Smooth muscle cell (in vitro differentiated cells): ENCODE measurements around the gene CDA. TPM values are rescaled to one million over a fixed set of nuclear protein-coding genes. Genes with fewer than 3 reads are reported as not detected.

Experiments
- DNase-seq: peaks from one replicate; lab custom pipeline; 2025; ENCODE audit not compliant: unreplicated experiment; lab: John Stamatoyannopoulos, UW
- H2AFZ ChIP-seq: fragments of 200-600 bp; sonication (generic); 2 replicates; pipeline ENCODE4 v1.6.0; 2016; ENCODE audit warnings: antibody characterized with exemption, low read depth, mild to moderate bottlenecking
- H3F3A ChIP-seq: fragments of 200-600 bp; sonication (generic); 2 replicates; pipeline ENCODE4 v1.6.0; 2017; ENCODE audit warnings: antibody characterized with exemption, low read depth
- H3K27ac ChIP-seq: fragments of 200-600 bp; sonication (generic); 2 replicates; pipeline ENCODE4 v1.5.1; 2016; ENCODE audit warnings: low read depth, mild to moderate bottlenecking
- H3K27me3 ChIP-seq: fragments of 200-600 bp; sonication (generic); 2 replicates; pipeline ENCODE4 v1.6.1; 2016; ENCODE audit warnings: low read depth, mild to moderate bottlenecking
- H3K36me3 ChIP-seq: fragments of 200-600 bp; sonication (generic); 2 replicates; pipeline ENCODE4 v1.5.1; 2016; ENCODE audit warnings: low read depth
- H3K4me1 ChIP-seq: fragments of 200-600 bp; sonication (generic); 2 replicates; pipeline ENCODE4 v1.5.1; 2016; ENCODE audit warnings: low read depth
- H3K4me2 ChIP-seq: fragments of 200-600 bp; sonication (generic); 2 replicates; pipeline ENCODE4 v1.6.0; 2016; ENCODE audit warnings: mild to moderate bottlenecking
- H3K4me3 ChIP-seq: fragments of 200-600 bp; sonication (generic); 2 replicates; pipeline ENCODE4 v1.5.1; 2016; ENCODE audit warnings: mild to moderate bottlenecking
- H3K79me2 ChIP-seq: fragments of 200-600 bp; sonication (generic); 2 replicates; pipeline ENCODE4 v1.6.0; 2016; ENCODE audit warnings: low read depth, mild to moderate bottlenecking
- H3K9ac ChIP-seq: fragments of 200-600 bp; sonication (generic); 2 replicates; pipeline ENCODE4 v1.6.0; 2016; ENCODE audit warnings: low read depth
- H3K9me3 ChIP-seq: fragments of 200-600 bp; sonication (generic); replicated peaks from 2 replicates; pipeline ENCODE4 v1.5.1; 2016; ENCODE audit warnings: low read depth
- H4K20me1 ChIP-seq: fragments of 200-600 bp; sonication (generic); 2 replicates; pipeline ENCODE4 v1.6.0; 2016; ENCODE audit warnings: low read depth
- CTCF ChIP-seq: fragments of 200-600 bp; sonication (generic); IDR thresholded peaks from 2 replicates; pipeline ENCODE4 v1.5.1; 2017; ENCODE audit warnings: borderline replicate concordance, mild to moderate bottlenecking, antibody characterized with exemption; ENCODE audit not compliant: insufficient read depth, poor library complexity, severe bottlenecking
- WGBS: methylation state at CpG from one replicate; pipeline ENCODE4 v1.1.7; 2016; ENCODE audit warnings: low lambda C conversion rate; 5-methylcytosine and 5-hydroxymethylcytosine counted together
- polyA plus RNA-seq: library from polyadenylated mRNA; unstranded; fragments of >200 nt; fragmentation: Nextera tagmentation; extraction: Ambion mirVana; gene quantifications from 2 replicates; pipeline ENCODE4 v1.2.1, GENCODE V29; 2016
- total RNA-seq: library from RNA; depleted of rRNA; stranded (reverse); fragments of >200 nt; gene quantifications from 2 replicates; pipeline ENCODE4 v1.2.3, GENCODE V29; 2014

Gene CDA
- total and polyA plus RNA-seq, 2 experiments from 2014 or later, result 0.58 to 0.78 TPM

DNA sequence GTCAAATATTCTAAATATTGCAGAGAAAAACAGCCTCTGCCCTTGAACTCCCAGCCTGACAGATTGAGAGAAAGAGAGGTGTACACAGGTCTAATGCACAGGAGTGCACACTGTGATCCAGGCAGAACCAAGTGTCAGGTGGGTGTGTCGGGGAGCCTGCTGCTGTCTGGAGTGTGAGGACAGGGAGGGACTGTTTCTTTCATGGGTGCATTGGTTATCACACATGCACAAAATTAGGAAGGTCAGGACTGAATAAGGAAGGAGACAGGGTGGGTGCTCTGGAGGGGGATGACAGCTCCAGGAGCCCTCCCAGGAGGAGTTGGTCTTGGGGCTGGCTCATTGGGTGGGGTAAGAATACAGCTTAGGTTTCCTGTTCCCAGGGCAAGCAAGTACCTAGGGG is 31.1 kb downstream of the CDA start:
- H3K4me2 ChIP-seq, result no peak overlapping the region

GRCh38 chr1:20621012-20621411 is 32.1 kb downstream of the CDA start:
- no peak for TF ChIP-seq CTCF
- H4K20me1 ChIP-seq, result no peaks in the 10 kb centered on the region
- no peak for DNase-seq
- H3K27ac ChIP-seq, result no peak overlapping the region
- no peaks in the 10 kb centered on the region for H3K79me2 ChIP-seq
- no peak overlapping the region for H3K9ac ChIP-seq
- H3K36me3 ChIP-seq, result no peaks in the 10 kb centered on the region
- no peaks in the 10 kb centered on the region for H3K4me1 ChIP-seq
- 94% methylated on average over 6 of the region's 6 CpGs for WGBS
- H3K27me3 ChIP-seq, result no peaks in the 10 kb centered on the region
- no peaks in the 10 kb centered on the region for H3K9me3 ChIP-seq
- H3K4me3 ChIP-seq, result no peak overlapping the region
- H3F3A ChIP-seq, result no peaks in the 10 kb centered on the region
- H3K4me2 ChIP-seq, result no peak overlapping the region
- H2AFZ ChIP-seq, result no peak overlapping the region

More for the DNA sequence above, 31.1 kb downstream of the CDA start:
- Histone ChIP-seq H2AFZ (no peak overlapping the region), H3K9ac (no peak overlapping the region), H3F3A (no peaks in the 10 kb centered on the region), H4K20me1 (no peaks in the 10 kb centered on the region), H3K9me3 (no peaks in the 10 kb centered on the region), H3K36me3 (no peaks in the 10 kb centered on the region), H3K4me1 (no peaks in the 10 kb centered on the region), H3K4me3 (no peak overlapping the region), H3K27ac (no peak overlapping the region), H3K27me3 (no peaks in the 10 kb centered on the region), H3K79me2 (no peaks in the 10 kb centered on the region)
- DNase-seq, result no peak
- no peak for TF ChIP-seq CTCF
- 100% methylated on average over 1 of the region's 1 CpG for WGBS

DNA sequence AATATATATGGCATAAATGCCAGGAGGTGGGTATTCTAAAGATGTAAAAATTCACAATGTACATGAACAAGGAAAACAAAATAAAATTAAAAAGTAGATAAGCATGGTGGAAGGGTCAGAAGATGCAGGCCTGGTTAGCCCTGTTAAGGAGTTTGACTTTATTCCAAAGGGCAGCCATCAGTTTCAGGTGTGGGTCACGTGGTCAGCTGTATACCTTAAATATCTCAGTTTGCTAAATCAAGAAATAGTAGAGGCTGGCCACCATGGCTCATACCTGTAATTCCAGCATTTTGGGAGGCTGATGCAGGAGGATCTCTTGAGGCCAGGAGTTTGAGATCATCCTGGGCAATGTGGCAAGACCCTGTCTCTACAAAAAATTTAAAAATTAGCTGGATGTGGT is 35.8 kb downstream of the CDA start:
- Histone ChIP-seq H3K9me3 (no peaks in the 10 kb centered on the region), H3K27me3 (no peaks in the 10 kb centered on the region), H3K4me1 (no peaks in the 10 kb centered on the region), H3F3A (no peaks in the 10 kb centered on the region), H3K4me2 (no peak overlapping the region), H3K79me2 (no peaks in the 10 kb centered on the region), H4K20me1 (no peaks in the 10 kb centered on the region), H3K36me3 (no peaks in the 10 kb centered on the region), H3K4me3 (no peak overlapping the region), H3K27ac (no peak overlapping the region), H2AFZ (no peak overlapping the region), H3K9ac (no peak overlapping the region)
- no peak for DNase-seq
- TF ChIP-seq CTCF, result no peak
- WGBS, result 81% methylated on average over 1 of the region's 1 CpG
